HG02571 (cell line): ENCODE measurements around the gene SMURF2.
"Not testable (repeated sequence)": the region's sequence is repeated elsewhere in the genome, so short reads cannot be mapped to it uniquely, and the experiment has no call there.

Experiments used
- ATAC-seq: cut with Tn5 transposase; IDR thresholded peaks from one replicate; pipeline ENCODE4 v1.9.1; 2021; ENCODE audit warnings: mild to moderate bottlenecking, moderate library complexity; ENCODE audit not compliant: unreplicated experiment

SMURF2 gene

GRCh38 chr17:64661976-64662773 is at the start of gene SMURF2:
TSS of gene SMURF2 (minus strand) at chr17:64662307. CDS start at chr17:64661880, 427 bp downstream.
- ATAC-seq: peak; percentile 80

DNA sequence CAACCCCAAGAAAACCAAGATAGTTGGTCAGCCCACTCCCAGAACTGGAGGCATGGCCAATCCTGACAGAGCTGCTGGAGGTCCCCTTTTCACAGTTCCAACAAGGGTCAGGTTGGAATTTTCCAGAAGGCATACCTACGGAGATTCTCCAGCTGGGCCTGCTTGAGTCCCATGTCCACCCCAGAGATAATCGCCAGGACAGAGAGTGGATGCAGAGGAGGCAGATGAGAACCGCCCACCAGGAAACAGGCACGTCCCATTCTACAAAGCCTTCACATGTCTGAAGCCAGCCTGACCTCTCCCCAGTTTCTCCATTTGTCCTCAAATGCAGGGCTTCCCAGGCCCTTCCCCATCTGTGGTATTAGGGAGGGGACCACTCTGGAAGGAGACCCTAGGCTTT is 47.4 kb upstream of the SMURF2 start:
- no peak for ATAC-seq

GRCh38 chr17:64707050-64707591 is 45.0 kb upstream of the SMURF2 start:
- no peak for ATAC-seq

DNA sequence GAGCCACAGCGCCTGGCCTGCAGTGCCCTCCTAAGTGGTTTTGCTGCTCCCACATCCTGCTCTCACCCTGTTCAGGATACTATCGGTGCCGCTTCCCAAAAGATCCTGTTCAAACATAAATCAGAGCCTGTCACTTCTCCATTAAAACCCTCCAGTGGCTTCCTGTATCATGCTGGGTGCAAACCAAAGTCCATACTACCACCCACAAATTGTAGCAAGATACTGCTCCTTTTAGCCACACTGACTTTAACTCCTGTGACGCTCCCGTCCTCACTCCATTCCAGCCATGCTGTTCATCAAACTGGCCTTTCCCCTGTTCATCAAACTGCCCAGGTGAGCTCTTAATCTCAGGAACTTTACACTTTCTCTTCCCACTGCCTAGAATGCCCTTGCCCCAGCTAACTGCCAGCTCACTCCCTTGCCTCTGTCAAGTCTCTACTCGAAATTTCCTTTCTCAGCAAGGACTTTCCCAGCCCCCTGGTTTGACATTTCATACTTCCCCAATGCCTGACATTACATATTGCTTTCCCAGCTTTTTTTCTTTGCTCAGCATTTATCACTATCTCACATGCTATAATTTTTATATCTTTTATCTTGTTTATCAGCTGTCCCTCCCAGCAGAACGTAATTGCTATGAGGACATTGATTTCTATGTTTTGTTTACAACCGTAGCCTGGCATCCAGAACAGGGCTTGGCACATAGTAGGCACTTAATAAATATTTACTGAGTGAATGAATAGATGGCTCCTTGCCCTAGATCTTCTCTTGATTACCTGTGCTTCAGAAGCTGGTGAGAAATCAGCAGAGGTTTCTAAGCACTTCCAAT is 44.3 kb upstream of the SMURF2 start:
- ATAC-seq: no peak

- no peak for ATAC-seq
Observed at GRCh38 chr17:64702815-64703214, 40.7 kb upstream of the SMURF2 start.

DNA sequence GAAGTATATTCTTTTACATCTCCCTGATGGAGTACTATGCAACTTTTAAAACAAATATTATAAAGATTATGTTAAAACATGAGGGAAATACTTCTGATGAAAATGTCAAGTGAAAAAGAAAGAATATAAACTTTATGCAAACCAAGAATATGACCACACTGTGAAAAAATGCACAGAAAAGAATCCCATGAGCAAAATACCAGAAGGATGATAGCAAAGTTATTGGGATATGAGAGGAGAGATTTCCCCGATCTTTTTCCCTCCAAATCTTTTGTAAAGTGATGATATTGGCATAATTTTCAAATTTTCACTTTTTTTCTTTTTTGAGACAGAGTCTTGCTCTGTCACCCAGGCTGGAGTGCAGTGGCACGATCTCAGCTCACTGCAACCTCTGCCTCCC is 36.6 kb upstream of the SMURF2 start:
- ATAC-seq: no peak

GRCh38 chr17:64694207-64694606 is 32.1 kb upstream of the SMURF2 start:
- ATAC-seq: no peak

DNA sequence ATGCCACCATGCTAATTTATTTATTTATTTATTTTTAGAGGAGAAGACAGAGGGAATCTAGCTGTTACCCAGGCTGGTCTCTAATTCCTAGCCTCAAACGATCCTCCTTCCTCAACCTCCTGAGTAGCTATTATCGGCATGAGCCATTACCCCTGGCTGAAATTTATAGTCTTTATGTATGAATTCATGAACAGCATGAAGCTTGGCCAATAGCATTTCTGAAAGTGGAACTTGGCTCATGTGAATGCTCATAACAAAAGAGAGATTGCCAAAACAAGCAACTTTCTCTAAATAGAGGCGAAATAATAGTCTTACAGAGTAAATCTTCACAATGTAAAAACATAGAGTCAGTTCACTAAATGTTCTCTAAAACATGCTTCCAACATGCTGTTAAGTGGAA is 30.1 kb upstream of the SMURF2 start:
- no peak for ATAC-seq

- no peak for ATAC-seq
Observed at GRCh38 chr17:64689106-64689505, 27.0 kb upstream of the SMURF2 start.

DNA sequence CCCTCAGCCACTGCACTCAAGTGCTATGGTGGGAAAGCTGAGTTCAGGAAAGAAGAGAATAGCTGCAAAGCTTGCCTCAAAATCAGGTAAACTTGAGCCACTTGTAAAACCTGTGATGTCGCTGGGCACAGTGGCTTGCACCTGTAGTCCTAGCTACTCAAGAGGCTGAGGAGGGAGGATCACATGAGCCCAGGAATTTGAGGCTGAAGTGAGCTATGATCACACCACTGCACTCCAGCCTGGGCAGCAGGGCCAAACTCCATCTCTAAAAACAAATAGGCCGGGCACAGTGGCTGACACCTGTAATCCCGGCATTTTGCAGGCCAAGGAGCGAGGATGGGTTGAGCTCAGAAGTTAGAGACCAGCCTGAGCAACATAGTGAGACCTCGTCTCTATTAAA is 26.4 kb upstream of the SMURF2 start:
- no peak for ATAC-seq

GRCh38 chr17:64687961-64688360 is 25.9 kb upstream of the SMURF2 start:
- no peak for ATAC-seq

- no peak for ATAC-seq
Observed at GRCh38 chr17:64687376-64687775, 25.3 kb upstream of the SMURF2 start.

DNA sequence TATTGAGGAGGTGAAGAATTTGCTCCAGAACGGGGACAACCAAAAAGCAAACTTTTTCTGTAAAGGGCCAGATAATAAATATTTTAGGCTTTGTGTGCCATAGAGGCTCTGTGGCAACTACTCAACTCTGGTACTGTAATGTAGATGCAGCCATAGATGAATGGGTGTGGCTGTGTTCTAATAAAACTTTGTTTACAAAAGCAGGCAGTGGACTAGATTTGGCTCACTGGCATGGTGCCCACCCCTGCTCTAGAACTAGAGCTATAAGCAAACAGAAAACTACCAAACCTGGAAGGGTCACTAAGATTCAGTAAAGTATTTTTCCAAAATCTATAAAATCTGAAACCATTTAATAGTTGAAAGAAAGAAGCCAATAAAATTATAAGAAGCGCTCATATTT is 24.6 kb upstream of the SMURF2 start:
- ATAC-seq: no peak

DNA sequence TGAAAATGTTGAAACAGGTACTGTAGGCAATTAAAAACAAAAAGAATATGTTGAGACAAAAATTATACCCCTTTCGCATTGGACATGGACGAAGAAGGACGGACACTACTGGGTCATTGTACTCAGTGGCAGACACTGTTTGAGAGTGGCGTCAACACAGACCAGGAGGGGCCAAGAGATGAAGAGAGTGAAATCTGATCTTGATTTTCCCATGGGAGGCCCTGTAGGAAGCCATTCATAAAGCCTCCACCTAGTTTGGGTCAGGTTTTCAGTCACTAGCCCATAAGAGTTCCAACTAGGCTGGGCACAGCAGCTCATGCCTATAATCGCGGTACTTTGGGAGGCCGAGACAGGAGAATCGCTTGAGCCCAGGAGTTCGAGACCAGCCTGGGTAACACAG is 23.6 kb upstream of the SMURF2 start:
- ATAC-seq: no peak

GRCh38 chr17:64683796-64684195 is 21.7 kb upstream of the SMURF2 start:
- no peak for ATAC-seq

DNA sequence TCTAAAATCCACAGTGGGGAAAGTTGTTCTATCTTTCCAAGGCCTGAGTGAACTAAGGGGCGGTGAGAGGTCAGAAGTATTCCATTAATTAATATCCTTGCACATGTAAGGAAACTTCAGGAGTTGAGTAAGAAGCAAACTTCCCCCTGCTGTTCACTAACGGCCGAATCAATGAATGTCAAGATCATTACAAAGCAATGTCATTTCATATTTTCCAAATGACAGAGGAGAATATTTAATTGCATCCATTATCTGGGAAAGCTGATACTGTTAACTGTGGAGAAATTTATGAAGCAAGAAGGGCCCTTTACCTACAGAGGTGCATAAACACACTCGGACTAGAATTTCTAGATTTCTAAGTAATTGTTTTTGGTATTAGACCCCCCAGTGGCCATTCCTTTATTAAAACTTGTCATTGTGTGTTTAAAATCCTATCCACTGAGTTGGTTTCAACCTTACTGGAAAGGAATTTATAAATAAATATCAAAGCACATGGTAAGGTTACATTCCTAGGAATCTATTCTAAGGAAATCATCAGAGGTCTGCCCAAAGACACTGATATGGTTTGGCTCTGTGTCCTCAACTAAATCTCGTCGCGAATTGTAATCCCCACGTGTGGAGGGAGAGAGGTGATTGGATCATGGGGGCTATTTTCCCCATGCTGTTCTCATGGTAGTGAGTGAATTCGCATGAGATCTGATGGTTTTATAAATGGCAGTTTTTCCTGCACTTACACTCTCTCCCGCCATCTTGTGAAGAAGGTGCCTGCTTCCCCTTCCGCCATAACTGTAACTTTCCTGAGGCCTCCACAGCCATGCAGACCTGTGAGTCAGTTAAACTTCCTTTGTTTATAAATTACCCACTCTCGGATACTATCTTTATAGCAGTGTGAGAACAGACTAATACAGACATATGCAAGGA is 20.4 kb upstream of the SMURF2 start:
- ATAC-seq: no peak

DNA sequence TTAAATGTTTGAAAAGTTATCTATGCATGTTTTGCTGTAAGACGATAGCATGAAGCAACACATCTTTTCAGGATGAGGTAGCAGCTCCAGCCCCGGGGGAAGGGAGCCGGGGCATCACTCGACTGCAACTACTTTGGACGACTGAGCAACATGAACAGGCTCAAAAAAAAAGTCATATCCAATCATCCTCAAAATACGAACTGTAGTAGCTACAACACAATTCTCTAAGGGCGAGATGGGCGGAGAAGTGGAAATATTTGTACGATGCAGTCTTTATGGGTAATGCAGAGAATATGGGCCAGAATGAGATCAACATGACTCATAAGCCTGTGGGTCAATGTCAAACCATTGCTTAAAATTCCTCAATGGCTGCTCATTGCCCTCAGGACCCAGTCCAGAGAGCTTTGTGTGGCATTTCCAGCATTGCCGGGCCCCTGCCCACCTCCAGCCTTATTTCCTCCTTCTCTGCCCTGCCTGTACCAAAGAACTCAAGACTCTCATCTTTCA is 17.7 kb upstream of the SMURF2 start:
- ATAC-seq: no peak

- no peak for ATAC-seq
Observed at GRCh38 chr17:64676763-64677162, 14.7 kb upstream of the SMURF2 start.

GRCh38 chr17:64670843-64671590 is 8.9 kb upstream of the SMURF2 start:
- not testable (repeated sequence) for ATAC-seq
